ENCODE results near the gene USP21. TPM values are rescaled to one million over a fixed set of nuclear protein-coding genes. Genes with fewer than 3 reads are reported as not detected.

Gene USP21
- total and polyA plus RNA-seq, 2 of the 13 experiments (the other 11 are each of a cell fraction or from before 2014, with no cell fraction given) = 10.1 to 33.1 TPM

DNA sequence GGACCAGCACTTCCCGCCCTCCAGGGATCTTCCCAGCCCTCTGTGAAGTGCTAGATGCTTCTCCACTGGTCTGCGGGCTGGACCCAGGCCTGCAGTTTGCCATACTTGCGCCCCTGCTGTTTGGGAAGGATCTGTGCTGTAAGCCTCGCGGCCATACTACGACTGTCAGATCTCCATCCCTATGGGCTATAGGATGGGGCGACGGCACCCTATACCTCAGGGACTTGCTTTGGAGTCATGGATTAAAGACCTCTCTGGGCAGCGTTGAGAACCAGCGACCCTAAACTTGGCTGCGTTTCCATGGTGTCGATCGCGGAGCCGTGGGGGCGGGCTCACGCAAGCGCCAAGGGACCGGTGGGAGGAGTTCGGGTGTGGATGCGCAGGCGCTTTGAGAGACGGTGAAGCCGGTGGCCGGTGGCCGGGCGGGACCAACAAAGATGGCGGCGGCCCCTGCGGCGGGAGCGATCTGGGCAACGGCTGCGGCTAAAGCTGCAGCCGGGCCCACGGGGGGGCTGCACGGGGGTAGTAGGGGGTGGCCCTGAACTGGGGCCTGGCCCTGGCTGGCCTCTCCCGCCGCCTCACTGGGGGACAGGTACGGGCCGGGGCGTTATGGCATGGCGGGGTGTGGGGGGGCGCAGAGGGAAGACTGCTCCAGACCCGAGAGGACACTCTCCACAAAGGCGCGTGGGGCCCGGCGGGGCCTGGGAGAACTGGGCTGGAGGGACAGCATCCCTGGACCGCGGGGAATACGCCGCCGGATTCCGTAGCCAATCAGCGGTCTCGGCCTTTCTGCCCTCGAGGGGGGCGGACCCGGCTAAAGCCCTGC is at the start of gene USP21 (continued):
- TF ChIP-seq CEBPG (CRISPR knock-in tag; IDR thresholded peaks at IDR 0.05) = no peak
- TF ChIP-seq ZSCAN25 (CRISPR knock-in tag; IDR thresholded peaks at IDR 0.05) = peak; percentile 37; the same call in 1 of the 2 replicates
- TF ChIP-seq, protein P1, sequence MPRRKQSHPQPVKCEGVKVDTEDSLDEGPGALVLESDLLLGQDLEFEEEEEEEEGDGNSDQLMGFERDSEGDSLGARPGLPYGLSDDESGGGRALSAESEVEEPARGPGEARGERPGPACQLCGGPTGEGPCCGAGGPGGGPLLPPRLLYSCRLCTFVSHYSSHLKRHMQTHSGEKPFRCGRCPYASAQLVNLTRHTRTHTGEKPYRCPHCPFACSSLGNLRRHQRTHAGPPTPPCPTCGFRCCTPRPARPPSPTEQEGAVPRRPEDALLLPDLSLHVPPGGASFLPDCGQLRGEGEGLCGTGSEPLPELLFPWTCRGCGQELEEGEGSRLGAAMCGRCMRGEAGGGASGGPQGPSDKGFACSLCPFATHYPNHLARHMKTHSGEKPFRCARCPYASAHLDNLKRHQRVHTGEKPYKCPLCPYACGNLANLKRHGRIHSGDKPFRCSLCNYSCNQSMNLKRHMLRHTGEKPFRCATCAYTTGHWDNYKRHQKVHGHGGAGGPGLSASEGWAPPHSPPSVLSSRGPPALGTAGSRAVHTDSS (CRISPR knock-in tag; conservative IDR thresholded peaks at IDR 0.05) = no peak
- TF ChIP-seq ZNF274 (CRISPR knock-in tag; IDR thresholded peaks at IDR 0.05) = no peak
- 0 out of 2 replicates have a peak, but pooled peaks have one; percentile 11 for TF ChIP-seq HDAC2 (CRISPR knock-in tag; IDR thresholded peaks at IDR 0.05)
- no peak for TF ChIP-seq JDP2 (CRISPR knock-in tag; IDR thresholded peaks at IDR 0.05; ENCODE audit: borderline replicate concordance)
- TF ChIP-seq GPN1 (CRISPR knock-in tag; IDR thresholded peaks at IDR 0.05; ENCODE audit: borderline replicate concordance) = no peak
- peak; percentile 75; the same call in 1 of the 2 replicates for TF ChIP-seq SP2 (CRISPR knock-in tag; IDR thresholded peaks at IDR 0.05)
- no peak for TF ChIP-seq ZBTB7B (CRISPR knock-in tag; IDR thresholded peaks at IDR 0.05)
- TF ChIP-seq JUNB (CRISPR knock-in tag; IDR thresholded peaks at IDR 0.05; ENCODE audit: borderline replicate concordance) = no peak
- TF ChIP-seq TRIM24 (CRISPR knock-in tag; IDR thresholded peaks at IDR 0.05) = no peak
- peak; percentile 36; the same call in 1 of the 2 replicates for TF ChIP-seq ZNF607 (CRISPR knock-in tag; IDR thresholded peaks at IDR 0.05; ENCODE audit: borderline replicate concordance)
- TF ChIP-seq ZNF790 (CRISPR knock-in tag; IDR thresholded peaks at IDR 0.05; ENCODE audit: borderline replicate concordance) = no peak
- 0 out of 2 replicates have a peak, but pooled peaks have one; percentile 84 for TF ChIP-seq SRY (CRISPR knock-in tag; IDR thresholded peaks at IDR 0.05)
- TF ChIP-seq SALL1 (CRISPR knock-in tag; IDR thresholded peaks at IDR 0.05) = peak; percentile 55; the same call in 1 of the 2 replicates
- TF ChIP-seq KLF6 (CRISPR knock-in tag; IDR thresholded peaks at IDR 0.05) = 0 out of 2 replicates have a peak, but pooled peaks have one; percentile 41
- TF ChIP-seq NRL (CRISPR knock-in tag; IDR thresholded peaks at IDR 0.05; ENCODE audit: borderline replicate concordance) = no peak
- TF ChIP-seq ZNF329 (CRISPR knock-in tag; IDR thresholded peaks at IDR 0.05; ENCODE audit: low read depth) = no peak
- TF ChIP-seq PHF21A (CRISPR knock-in tag; IDR thresholded peaks at IDR 0.05) = no peak
- TF ChIP-seq, protein P2, sequence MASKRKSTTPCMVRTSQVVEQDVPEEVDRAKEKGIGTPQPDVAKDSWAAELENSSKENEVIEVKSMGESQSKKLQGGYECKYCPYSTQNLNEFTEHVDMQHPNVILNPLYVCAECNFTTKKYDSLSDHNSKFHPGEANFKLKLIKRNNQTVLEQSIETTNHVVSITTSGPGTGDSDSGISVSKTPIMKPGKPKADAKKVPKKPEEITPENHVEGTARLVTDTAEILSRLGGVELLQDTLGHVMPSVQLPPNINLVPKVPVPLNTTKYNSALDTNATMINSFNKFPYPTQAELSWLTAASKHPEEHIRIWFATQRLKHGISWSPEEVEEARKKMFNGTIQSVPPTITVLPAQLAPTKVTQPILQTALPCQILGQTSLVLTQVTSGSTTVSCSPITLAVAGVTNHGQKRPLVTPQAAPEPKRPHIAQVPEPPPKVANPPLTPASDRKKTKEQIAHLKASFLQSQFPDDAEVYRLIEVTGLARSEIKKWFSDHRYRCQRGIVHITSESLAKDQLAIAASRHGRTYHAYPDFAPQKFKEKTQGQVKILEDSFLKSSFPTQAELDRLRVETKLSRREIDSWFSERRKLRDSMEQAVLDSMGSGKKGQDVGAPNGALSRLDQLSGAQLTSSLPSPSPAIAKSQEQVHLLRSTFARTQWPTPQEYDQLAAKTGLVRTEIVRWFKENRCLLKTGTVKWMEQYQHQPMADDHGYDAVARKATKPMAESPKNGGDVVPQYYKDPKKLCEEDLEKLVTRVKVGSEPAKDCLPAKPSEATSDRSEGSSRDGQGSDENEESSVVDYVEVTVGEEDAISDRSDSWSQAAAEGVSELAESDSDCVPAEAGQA (IDR thresholded peaks at IDR 0.05; ENCODE audit: low read depth) = peak; percentile 81
- TF ChIP-seq, protein P2 (CRISPR knock-in tag; IDR thresholded peaks at IDR 0.05; ENCODE audit: borderline replicate concordance) = no peak
